NCI-H187 (cell line): ENCODE measurements around the gene RABGAP1L.
"Not testable (repeated sequence)": the region's sequence is repeated elsewhere in the genome, so short reads cannot be mapped to it uniquely, and the experiment has no call there.

Source experiments
- DNase-seq, 2 experiments: peaks; one replicate each; lab custom pipeline; 2025; lab: John Stamatoyannopoulos, UW

Gene RABGAP1L

DNA sequence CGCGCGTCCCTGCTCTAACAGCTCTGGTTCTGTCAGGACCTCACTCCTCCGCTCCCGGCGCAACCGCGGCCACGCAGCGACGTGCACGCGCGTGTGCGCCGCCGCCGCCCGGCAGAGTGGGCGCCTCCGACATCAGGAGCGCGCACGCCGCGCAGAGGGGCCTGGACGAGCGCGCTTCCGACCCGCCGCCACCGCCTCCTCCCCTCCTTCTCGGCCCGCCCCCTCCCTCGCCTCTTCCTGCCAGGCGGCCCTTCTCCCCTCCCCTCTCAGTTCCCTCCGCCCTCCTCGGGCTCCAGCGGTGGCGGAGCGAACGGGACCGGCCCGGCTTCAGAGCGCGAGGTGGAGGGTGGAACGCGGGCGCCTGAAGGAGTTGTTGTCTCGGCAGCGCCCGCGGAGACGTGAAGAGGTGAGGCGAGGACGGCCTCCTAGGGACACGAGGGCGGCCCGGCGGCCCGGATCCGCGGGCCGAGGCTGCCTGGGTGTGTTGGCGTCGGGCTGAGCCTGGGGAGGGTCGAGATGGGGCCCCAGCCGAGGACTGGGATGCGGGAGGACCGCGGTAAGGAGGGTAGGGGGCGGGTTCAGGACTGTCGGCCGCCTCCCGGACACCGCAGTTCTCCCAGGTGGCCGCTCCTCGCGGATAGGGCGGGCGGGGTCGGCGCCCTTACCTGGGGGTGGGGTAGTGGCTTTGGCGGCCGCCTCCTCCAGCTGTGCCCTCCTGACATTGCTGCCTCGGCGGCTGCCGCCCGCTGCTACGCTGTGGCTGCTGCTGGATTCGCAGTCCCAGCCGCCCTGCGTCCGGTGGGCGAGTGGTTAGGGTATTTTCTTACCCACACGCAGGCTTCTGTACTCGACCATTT lies at the start of gene RABGAP1L:
Gene RABGAP1L, plus strand, starts transcription at position 269 of the 857 bp plus-strand sequence.
- peak; percentile 97 to 99 for DNase-seq

GRCh38 chr1:174110053-174110452 lies 49.3 kb upstream of the RABGAP1L start:
- no peak for DNase-seq

DNA sequence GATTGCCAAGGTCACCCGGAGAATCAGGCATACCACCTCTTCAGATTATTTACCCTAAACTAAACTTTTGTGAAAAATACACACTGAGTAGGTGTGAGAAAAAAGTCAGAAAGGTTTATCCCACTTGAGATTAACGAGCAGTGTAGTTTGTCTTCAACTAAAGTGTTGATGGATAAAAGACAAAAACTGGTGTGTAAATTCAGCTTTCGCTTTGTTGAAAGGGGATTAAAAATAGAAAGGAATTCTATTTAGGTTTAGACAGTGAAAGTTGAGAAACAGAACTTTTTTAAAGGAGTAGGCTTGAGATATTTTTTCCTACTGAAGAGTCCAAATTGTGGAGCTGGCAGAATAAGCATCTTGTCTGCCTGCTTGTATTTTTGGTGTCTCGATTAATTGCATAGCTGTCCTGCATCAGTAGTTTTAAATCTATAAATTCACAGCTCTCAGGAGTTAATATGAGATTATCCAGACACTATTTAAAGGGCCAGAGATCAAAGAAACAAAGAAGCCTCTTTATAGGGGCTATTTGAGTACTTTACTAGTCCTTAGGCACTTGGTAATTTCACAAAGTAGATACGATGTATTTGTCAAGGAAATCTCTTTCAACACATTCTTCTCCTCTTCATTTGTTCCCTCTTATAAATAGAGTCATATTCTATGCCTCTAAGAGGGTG lies 46.7 kb upstream of the RABGAP1L start:
- no peak for DNase-seq

- no peak for DNase-seq
Observed at GRCh38 chr1:174114106-174114505, 45.2 kb upstream of the RABGAP1L start.

- DNase-seq, result peak in 1 of 2 experiments; percentile 23
Observed at GRCh38 chr1:174114788-174115448, 44.4 kb upstream of the RABGAP1L start.

DNA sequence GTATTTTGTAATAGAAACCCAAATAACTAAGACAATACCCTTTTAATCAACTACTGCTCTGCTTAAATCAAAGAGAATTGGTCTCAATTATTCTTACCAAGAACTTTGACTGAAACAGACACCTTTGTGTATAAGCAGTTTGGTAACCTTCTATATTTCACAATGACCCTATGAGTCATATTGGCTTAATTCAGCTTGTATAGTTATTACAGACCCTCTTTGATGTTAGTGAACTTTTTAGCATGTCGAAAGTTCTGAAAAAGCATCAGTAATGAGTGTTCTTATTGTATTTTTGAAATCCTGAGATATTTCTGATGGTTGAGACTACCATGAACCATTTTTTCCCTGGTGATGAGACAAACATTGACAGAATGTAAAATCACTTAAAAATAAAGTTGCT lies 43.3 kb upstream of the RABGAP1L start:
- no peak for DNase-seq

- DNase-seq, result no peak
Observed at GRCh38 chr1:174118751-174119150, 40.6 kb upstream of the RABGAP1L start.

DNA sequence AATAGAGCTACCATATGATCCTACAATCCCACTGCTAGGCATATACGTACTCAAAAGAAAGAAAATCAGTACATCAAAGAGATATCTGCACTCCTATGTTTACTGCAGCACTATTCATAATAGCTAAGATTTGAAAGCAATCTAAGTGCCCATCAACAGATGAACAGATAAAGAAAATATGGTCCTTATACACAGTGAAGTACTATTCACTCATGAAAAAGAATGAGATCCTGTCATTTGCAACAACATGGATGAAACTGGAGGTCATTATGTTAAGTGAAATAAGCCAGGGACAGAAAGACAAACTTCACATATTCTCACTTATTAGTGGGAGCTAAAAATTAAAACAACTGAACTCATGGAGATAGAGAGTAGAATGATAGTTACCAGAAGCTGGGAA lies 37.0 kb upstream of the RABGAP1L start:
- not testable (repeated sequence) for DNase-seq

GRCh38 chr1:174123843-174124242 lies 35.5 kb upstream of the RABGAP1L start:
- no peak for DNase-seq

- DNase-seq, result not testable (repeated sequence)
Observed at GRCh38 chr1:174127176-174127575, 32.1 kb upstream of the RABGAP1L start.

GRCh38 chr1:174131032-174131638 lies 28.2 kb upstream of the RABGAP1L start:
- DNase-seq, result no peak

DNA sequence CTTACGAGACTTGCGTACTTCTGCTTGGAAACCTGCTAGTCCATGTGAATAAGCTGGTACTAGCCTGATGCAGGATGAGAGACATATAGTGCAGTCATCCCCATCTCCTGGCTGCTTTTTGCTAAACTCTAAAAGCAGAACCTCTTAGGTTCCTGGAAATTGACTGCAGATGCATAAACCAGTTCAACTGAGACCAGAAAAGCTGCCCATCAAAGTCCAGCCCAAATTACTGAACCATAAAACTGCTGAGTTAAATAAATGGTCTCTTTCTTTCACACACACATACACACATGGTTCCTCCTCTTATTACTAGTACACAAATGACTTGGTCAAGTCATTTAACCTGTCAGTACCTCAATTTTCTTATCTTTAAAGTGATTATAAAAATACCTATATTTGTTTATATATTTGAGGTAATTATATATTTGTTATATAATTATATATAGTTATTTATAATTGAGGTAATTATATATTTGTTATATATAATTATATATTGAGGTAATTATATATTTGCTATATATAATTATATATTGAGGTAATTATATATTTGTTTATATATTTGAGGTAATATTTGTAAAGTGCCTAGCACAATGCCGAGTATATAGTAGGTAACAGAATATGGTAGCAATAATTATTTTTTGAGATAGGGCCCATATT lies 25.2 kb upstream of the RABGAP1L start:
- DNase-seq, result no peak

DNA sequence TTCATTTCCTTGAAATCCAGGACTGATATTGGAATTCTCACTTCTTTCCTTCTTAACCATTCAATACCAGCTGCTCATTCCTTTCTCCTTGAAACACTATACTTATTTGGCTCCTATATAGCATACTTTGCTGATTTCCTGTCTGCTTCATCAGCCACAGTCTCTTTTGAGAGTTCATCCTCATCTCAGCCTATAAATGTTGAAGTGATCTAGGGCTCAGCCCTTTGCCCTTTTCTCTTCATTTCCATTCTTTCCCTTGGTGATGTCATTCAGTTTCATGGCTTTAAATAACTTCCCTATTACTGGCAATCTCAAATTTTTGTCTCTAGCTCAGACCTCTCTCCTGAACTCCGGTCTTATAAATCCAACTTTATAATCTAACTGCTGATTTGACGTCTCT lies 24.1 kb upstream of the RABGAP1L start:
- no peak for DNase-seq

GRCh38 chr1:174136714-174137113 lies 22.6 kb upstream of the RABGAP1L start:
- DNase-seq, result no peak

DNA sequence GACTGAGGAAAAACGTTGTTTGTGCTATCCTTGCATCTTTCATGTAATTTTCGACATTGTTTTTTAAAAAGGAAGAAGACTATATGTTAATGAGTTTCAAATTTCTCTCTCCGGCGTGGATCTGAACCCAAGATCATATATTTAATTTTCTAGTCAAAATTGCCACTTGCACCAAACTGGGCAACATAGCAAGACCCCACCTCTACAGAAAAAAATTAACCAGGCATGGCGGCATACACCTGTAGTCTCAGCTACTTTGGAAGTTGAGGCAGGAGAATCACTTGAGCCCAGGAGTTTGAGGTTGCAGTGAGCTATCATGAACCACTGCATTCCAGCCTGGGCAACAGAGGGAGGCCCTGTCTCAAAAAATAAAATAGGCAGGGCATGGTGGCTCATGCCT lies 16.5 kb upstream of the RABGAP1L start:
- DNase-seq, result no peak

GRCh38 chr1:174143727-174144396 lies 15.5 kb upstream of the RABGAP1L start:
- DNase-seq, result not testable (repeated sequence)

GRCh38 chr1:174144397-174144783 lies 14.9 kb upstream of the RABGAP1L start:
- not testable (repeated sequence) for DNase-seq

GRCh38 chr1:174149216-174149615 lies 10.1 kb upstream of the RABGAP1L start:
- no peak for DNase-seq

GRCh38 chr1:174150499-174150898 lies 8.8 kb upstream of the RABGAP1L start:
- DNase-seq, result no peak

DNA sequence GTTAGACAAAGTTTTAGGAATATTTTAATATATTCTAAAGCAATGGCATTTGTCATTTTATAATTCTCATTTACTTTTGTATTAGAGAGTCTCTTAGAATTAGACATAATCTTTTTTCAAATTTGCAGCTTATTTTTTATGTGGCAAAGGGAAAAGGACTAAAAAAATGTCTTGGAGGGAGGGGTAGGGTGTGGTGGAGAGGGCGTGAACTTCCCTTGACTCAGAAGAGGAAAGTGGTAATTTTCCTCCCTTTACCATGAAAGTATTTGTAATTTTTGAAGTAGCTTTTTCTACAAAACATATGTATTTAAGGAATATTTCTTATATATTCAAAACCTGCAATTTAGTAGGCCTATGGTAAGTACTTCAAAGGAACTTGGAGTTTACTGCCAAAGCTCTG lies 6.9 kb upstream of the RABGAP1L start:
- no peak for DNase-seq
